GM10248 (cell line): ENCODE results near the gene ITPKB.
A peak's percentile ranks its signal among the peaks of the same experiment; 100 is the strongest.

Experiments
- CTCF ChIA-PET: fragments of 300-600 bp; sonication (Branson Sonifier 250); formaldehyde crosslinking; extraction: SDS; loops from one replicate; lab custom pipeline; 2021; ENCODE audit warnings: antibody characterized with exemption; lab: Yijun Ruan, JAX
- POLR2A ChIA-PET: fragments of 350-650 bp; sonication (Branson Sonifier 250); formaldehyde crosslinking; extraction: SDS; loops from one replicate; lab custom pipeline; 2020; ENCODE audit warnings: antibody characterized with exemption; lab: Yijun Ruan, JAX
- DNase-seq: peaks from one replicate; pipeline ENCODE4 v3.0.0; 2012; ENCODE audit errors: extremely low spot score
- CTCF ChIP-seq: IDR thresholded peaks from 2 replicates; pipeline ENCODE4 v1.5.1; 2012; ENCODE audit warnings: mild to moderate bottlenecking, low read depth; ENCODE audit errors: extremely low read depth, missing control alignments, control extremely low read depth

Gene ITPKB

GRCh38 chr1:226636847-226637096, 102.3 kb downstream of the ITPKB start:
- ChIA-PET CTCF (interaction anchor here (1.4 to 3.0 kb wide), 2 partner anchors 10 to 67 kb away, joined by 3 to 16 read pairs; no protein-coding TSS in a partner anchor), POLR2A (no interaction called here)
- no peak for DNase-seq
- TF ChIP-seq CTCF, result no peak

- no peak for TF ChIP-seq CTCF
- CTCF ChIA-PET, result interaction anchor here (0.8 to 4.9 kb wide), 14 partner anchors 8 to 303 kb away, joined by 3 to 100 read pairs (median 4); no protein-coding TSS in a partner anchor
- no peak for DNase-seq
- POLR2A ChIA-PET, result no interaction called here
Measured at GRCh38 chr1:226635456-226635941, 103.6 kb downstream of the ITPKB start.

- CTCF ChIA-PET, result interaction anchor here (0.8 to 4.9 kb wide), 24 partner anchors 8 to 359 kb away, joined by 3 to 100 read pairs (median 6); no protein-coding TSS in a partner anchor
- no peak for DNase-seq
- POLR2A ChIA-PET, result no interaction called here
- no peak for TF ChIP-seq CTCF
Measured at GRCh38 chr1:226634611-226635246, 104.4 kb downstream of the ITPKB start.

GRCh38 chr1:226634166-226634588, 104.9 kb downstream of the ITPKB start:
- peak; percentile 92 for TF ChIP-seq CTCF
- ChIA-PET CTCF (interaction anchor here (0.8 to 4.9 kb wide), 32 partner anchors 8 to 359 kb away, joined by 3 to 100 read pairs (median 4); partner anchors contain the start of gene PSEN2), POLR2A (no interaction called here)
- peak; percentile 85 for DNase-seq

- ChIA-PET POLR2A (no interaction called here), CTCF (interaction anchor here (0.5 to 4.9 kb wide), 45 partner anchors 10 to 360 kb away, joined by 3 to 100 read pairs (median 5); partner anchors contain the start of genes ITPKB and PSEN2)
- DNase-seq, result no peak
- no peak for TF ChIP-seq CTCF
Measured at GRCh38 chr1:226633541-226634165, 105.4 kb downstream of the ITPKB start.

- POLR2A ChIA-PET, result no interaction called here
- TF ChIP-seq CTCF, result no peak
- DNase-seq, result peak; percentile 51
- CTCF ChIA-PET, result interaction anchor here (0.7 to 4.9 kb wide), 38 partner anchors 9 to 280 kb away, joined by 3 to 100 read pairs (median 5); partner anchors contain the start of gene ITPKB
Measured at GRCh38 chr1:226632922-226633351, 106.1 kb downstream of the ITPKB start.
